IMR-90 (cell line): ENCODE measurements around the gene CREG2. TPM values are rescaled to one million over a fixed set of nuclear protein-coding genes. Genes with fewer than 3 reads are reported as not detected.

Experiments used
- ATAC-seq: fragments of 200-7000 bp; cut with Tn5 transposase; 2 replicates; pipeline ENCODE4 v1.9.1; 2020; ENCODE audit warnings: low read depth, mild to moderate bottlenecking, moderate library complexity
- BruUV-seq: library from RNA; stranded (reverse); fragments of 400-500 nt; replicated peaks from 2 replicates; lab custom pipeline; 2021; lab: Mats Ljungman, UMichigan
- CTCF ChIA-PET: fragments of 300-600 bp; formaldehyde crosslinking; extraction: SDS; loops from one replicate; lab custom pipeline; 2021; ENCODE audit warnings: antibody characterized with exemption; lab: Yijun Ruan, JAX
- POLR2A ChIA-PET: fragments of 300-600 bp; sonication (Branson Sonifier 250); formaldehyde crosslinking; loops from one replicate; lab custom pipeline; 2022; ENCODE audit warnings: antibody characterized with exemption; ENCODE audit not compliant: unreplicated experiment; lab: Charles Lee
- DNase-seq: peaks from one replicate; pipeline ENCODE4 v3.0.0; 2013
- H2AFZ ChIP-seq: replicated peaks from 2 replicates; pipeline ENCODE3; 2013; ENCODE audit warnings: low read length, mild to moderate bottlenecking; ENCODE audit not compliant: poor library complexity
- H2AK5ac ChIP-seq: 2 replicates; pipeline ENCODE4 v1.6.1; 2013; ENCODE audit warnings: low read depth, low read length, inconsistent platforms
- H2AK9ac ChIP-seq: replicated peaks from 2 replicates; pipeline ENCODE3; 2013; ENCODE audit warnings: mild to moderate bottlenecking, low read depth, low read length, moderate library complexity; ENCODE audit not compliant: poor library complexity
- H2BK120ac ChIP-seq: 2 replicates; pipeline ENCODE4 v1.6.1; 2013; ENCODE audit warnings: low read depth, low read length, inconsistent platforms
- H2BK15ac ChIP-seq: 3 replicates; pipeline ENCODE4 v1.6.1; 2013; ENCODE audit warnings: low read depth, low read length, inconsistent platforms
- H2BK20ac ChIP-seq: 2 replicates; pipeline ENCODE4 v1.6.1; 2013; ENCODE audit warnings: low read depth, mild to moderate bottlenecking, inconsistent platforms, low read length, moderate library complexity
- H2BK5ac ChIP-seq: 2 replicates; pipeline ENCODE4 v1.6.1; 2013; ENCODE audit warnings: mild to moderate bottlenecking, low read depth, low read length, inconsistent platforms; ENCODE audit not compliant: poor library complexity, severe bottlenecking
- H3K14ac ChIP-seq: replicated peaks from 2 replicates; pipeline ENCODE4 v1.6.1; 2013; ENCODE audit warnings: low read depth, low read length, inconsistent platforms
- H3K18ac ChIP-seq: 2 replicates; pipeline ENCODE4 v1.6.1; 2013; ENCODE audit warnings: low read depth, low read length, control low read depth
- H3K23ac ChIP-seq: 2 replicates; pipeline ENCODE4 v1.6.1; 2013; ENCODE audit warnings: low read depth, low read length, inconsistent platforms
- H3K27ac ChIP-seq: 2 replicates; pipeline ENCODE4 v1.5.1; 2013; ENCODE audit warnings: mild to moderate bottlenecking, control low read depth, low read length; ENCODE audit not compliant: insufficient read depth
- H3K27me3 ChIP-seq: 2 replicates; pipeline ENCODE4 v1.6.1; 2013; ENCODE audit warnings: low read length; ENCODE audit not compliant: control insufficient read depth, insufficient read depth
- H3K36me3 ChIP-seq: 2 replicates; pipeline ENCODE4 v1.6.1; 2013; ENCODE audit warnings: low read length, mixed read lengths; ENCODE audit not compliant: control insufficient read depth, insufficient read depth
- H3K4ac ChIP-seq: 2 replicates; pipeline ENCODE4 v1.6.1; 2013; ENCODE audit warnings: low read depth, low read length, inconsistent platforms
- H3K4me1 ChIP-seq: 2 replicates; pipeline ENCODE4 v1.6.1; 2013; ENCODE audit warnings: low read length, mixed read lengths; ENCODE audit not compliant: control insufficient read depth, insufficient read depth
- H3K4me2 ChIP-seq: 2 replicates; pipeline ENCODE4 v1.6.1; 2013; ENCODE audit warnings: low read depth, mild to moderate bottlenecking, control low read depth, low read length, moderate library complexity
- H3K4me3 ChIP-seq: 2 replicates; pipeline ENCODE4 v1.5.1; 2013; ENCODE audit warnings: low read depth, mild to moderate bottlenecking, control low read depth, low read length, moderate library complexity; ENCODE audit not compliant: insufficient read depth
- H3K56ac ChIP-seq: 2 replicates; pipeline ENCODE4 v1.6.1; 2013; ENCODE audit warnings: low read length, inconsistent platforms; ENCODE audit not compliant: insufficient read depth; ENCODE audit errors: extremely low read depth
- H3K79me1 ChIP-seq, 2 experiments: 2 replicates each; pipeline ENCODE4 v1.6.1; 2013; ENCODE audit warnings: low read length in 2 of 2, inconsistent platforms in 1 of 2, low read depth in 1 of 2
- H3K9ac ChIP-seq: 2 replicates; pipeline ENCODE4 v1.6.1; 2013; ENCODE audit warnings: low read depth, low read length, control low read depth
- H3K9me1 ChIP-seq: 2 replicates; pipeline ENCODE4 v1.6.1; 2013; ENCODE audit warnings: low read length, inconsistent platforms; ENCODE audit not compliant: insufficient read depth
- H3K9me3 ChIP-seq: 2 replicates; pipeline ENCODE4 v1.6.1; 2013; ENCODE audit warnings: low read length; ENCODE audit not compliant: control insufficient read depth, insufficient read depth
- H4K20me1 ChIP-seq: 2 replicates; pipeline ENCODE4 v1.6.1; 2013; ENCODE audit warnings: low read length, inconsistent platforms; ENCODE audit not compliant: insufficient read depth
- H4K5ac ChIP-seq: 2 replicates; pipeline ENCODE4 v1.6.1; 2013; ENCODE audit warnings: mild to moderate bottlenecking, low read depth, low read length, control low read depth
- H4K8ac ChIP-seq, 2 experiments: 2 replicates each; pipeline ENCODE4 v1.6.1; 2013; ENCODE audit warnings: low read depth in 2 of 2, low read length in 2 of 2, control low read depth in 1 of 2, inconsistent platforms in 1 of 2
- H4K91ac ChIP-seq: 2 replicates; pipeline ENCODE4 v1.6.1; 2013; ENCODE audit warnings: low read depth, low read length, inconsistent platforms; ENCODE audit not compliant: insufficient read depth
- FOS ChIP-seq: fragments of 150-350 bp; IDR thresholded peaks from 2 replicates; pipeline ENCODE4 v1.6.1; 2016; ENCODE audit warnings: low read depth, low read length
- MXI1 ChIP-seq: IDR thresholded peaks from 2 replicates; pipeline ENCODE4 v1.6.1; 2012; ENCODE audit warnings: low read depth, mild to moderate bottlenecking, low read length, moderate library complexity, borderline replicate concordance
- RAD21 ChIP-seq: IDR thresholded peaks from 2 replicates; pipeline ENCODE4 v1.6.1; 2012; ENCODE audit warnings: low read length, improper control_type of control experiment
- WGBS, 2 experiments: methylation state at CpG; one replicate each; pipeline versions ENCODE4 v1.1.5 to v1.1.7; 2013; ENCODE audit warnings: missing lambda C conversion rate in 2 of 2; ENCODE audit not compliant: insufficient read length in 1 of 2; ENCODE audit errors: extremely low coverage in 2 of 2; 5-methylcytosine and 5-hydroxymethylcytosine counted together
- dilution Hi-C: fragments of 300-500 bp; cut with HindIII; formaldehyde crosslinking; loops from one replicate; pipeline ENCODE4 v1.14.3; 2018; ENCODE audit warnings: low sequenced_read_pairs; ENCODE audit not compliant: unreplicated experiment
- in situ Hi-C: fragments of 300-500 bp; cut with MboI; formaldehyde crosslinking; loops from 3 replicates; pipeline ENCODE4 v1.14.3; 2019; ENCODE audit warnings: low sequenced_read_pairs, inconsistent platforms, mixed read lengths
- intact Hi-C: fragments of 100-400 bp; cut with micrococcal nuclease; formaldehyde crosslinking; loops from 2 replicates; pipeline ENCODE4 v1.10.0; 2022
- polyA plus RNA-seq, 3 experiments: library from polyadenylated mRNA; depleted of rRNA; stranded (reverse); fragments of >200 nt; gene quantifications; 2 replicates each; pipeline ENCODE4 v1.2.3, GENCODE V29; 2012; ENCODE audit warnings: low replicate concordance in 1 of 3
- total RNA-seq: library from RNA; depleted of rRNA; stranded (reverse); fragments of >200 nt; gene quantifications from 2 replicates; pipeline ENCODE4 v1.2.3, GENCODE V29; 2012

Gene CREG2
- total and polyA plus RNA-seq, 2 of the 4 experiments (the other 2 are of a cell fraction) = 0.17 TPM; not detected in 1

DNA sequence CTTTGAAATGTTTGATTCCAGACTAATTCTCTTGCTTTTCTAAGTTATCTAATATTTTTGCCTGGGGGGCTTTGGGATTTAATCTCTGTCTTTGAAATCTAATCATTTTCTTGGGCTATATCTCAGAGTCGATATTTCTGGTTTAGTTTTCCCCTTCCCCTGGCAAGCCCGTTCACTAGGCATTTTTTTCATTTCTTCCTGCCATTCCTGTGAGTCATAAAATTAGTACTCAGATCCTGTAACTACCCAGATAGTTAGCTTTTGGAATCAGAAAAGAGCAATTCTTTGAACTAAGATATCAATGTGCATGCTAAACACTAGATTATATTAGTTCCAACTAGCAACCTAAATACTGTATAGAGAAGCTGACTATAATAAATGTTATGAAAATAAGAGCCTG lies 49.4 kb downstream of the CREG2 start:
- Histone ChIP-seq H2BK20ac (no peak overlapping the region), H4K20me1 (no peaks in the 10 kb centered on the region), H2BK5ac (no peak overlapping the region), H3K56ac (no peak overlapping the region), H4K8ac (no peak overlapping the region), H3K14ac (no peak overlapping the region), H2AK9ac (no peak overlapping the region), H3K9me1 (no peaks in the 10 kb centered on the region), H3K4me3 (no peak overlapping the region), H3K18ac (no peak overlapping the region), H4K91ac (no peak overlapping the region), H3K27me3 (no peaks in the 10 kb centered on the region), H2BK15ac (no peak overlapping the region), H4K5ac (no peak overlapping the region), H3K79me1 (no peaks in the 10 kb centered on the region), H2BK120ac (no peak overlapping the region), H3K4me2 (no peak overlapping the region), H3K36me3 (no peaks in the 10 kb centered on the region), H2AFZ (no peak overlapping the region), H3K23ac (no peak overlapping the region), H3K9ac (no peak overlapping the region), H3K9me3 (no peaks in the 10 kb centered on the region), H3K27ac (no peak overlapping the region), H3K4me1 (peaks cover 2% of the 10 kb centered on the region; the same call in 1 of the 2 replicates), H2AK5ac (no peak overlapping the region), H3K4ac (no peak overlapping the region)
- no CpG with 5 or more reads among the region's 2 CpGs for WGBS, 2 experiments
- intact Hi-C loops = no loop called here
- POLR2A ChIA-PET = interaction anchor here (0.7 kb wide), 1 partner anchor 12 kb away, joined by 8 read pairs; no protein-coding TSS in a partner anchor
- dilution Hi-C loops = no loop called here
- TF ChIP-seq MXI1 = no peak
- TF ChIP-seq FOS = 0 out of 2 replicates have a peak, but pooled peaks have one; percentile 4
- no peak for TF ChIP-seq RAD21
- peak; percentile 43 for DNase-seq
- ATAC-seq = peak; percentile 72
- CTCF ChIA-PET = no interaction called here
- in situ Hi-C loops = no loop called here
- no TSS peak for BruUV-seq
